Endothelial cell of umbilical vein (primary cell): ENCODE results near the gene AKT1.
"Not testable (repeated sequence)": the region's sequence is repeated elsewhere in the genome, so short reads cannot be mapped to it uniquely, and the experiment has no call there.

Source experiments
- EZH2 ChIP-seq: IDR thresholded peaks from 2 replicates; pipeline ENCODE4 v1.6.1; 2012; ENCODE audit warnings: borderline replicate concordance, low read depth, mild to moderate bottlenecking, moderate library complexity, low read length, inconsistent platforms; ENCODE audit not compliant: severe bottlenecking
- POLR2A ChIP-seq: IDR thresholded peaks from 2 replicates; pipeline ENCODE4 v1.6.1; 2012; ENCODE audit warnings: low read depth, mild to moderate bottlenecking, control low read depth, low read length
- POLR2AphosphoS5 ChIP-seq: IDR thresholded peaks from 2 replicates; pipeline ENCODE4 v1.6.1; 2012; ENCODE audit warnings: low read depth, mild to moderate bottlenecking, control low read depth, low read length, moderate library complexity; ENCODE audit not compliant: insufficient read depth
- TF ChIP-seq, protein P1 (sequence below), 2 donors: IDR thresholded peaks; 1 replicate in 1 of 2; 2 replicates in 1 of 2; pipeline ENCODE4 v1.5.1; 2011; ENCODE audit warnings: low read length in 2 of 2, mild to moderate bottlenecking in 2 of 2, moderate library complexity in 2 of 2, control low read depth in 1 of 2, inconsistent platforms in 1 of 2, low read depth in 1 of 2; ENCODE audit not compliant: insufficient read depth in 1 of 2; ENCODE audit errors: extremely low read depth in 1 of 2
- TF ChIP-seq, protein P2 (sequence below): IDR thresholded peaks from 2 replicates; pipeline ENCODE4 v1.6.1; 2011; ENCODE audit not compliant: insufficient read depth, insufficient read length

DNA sequence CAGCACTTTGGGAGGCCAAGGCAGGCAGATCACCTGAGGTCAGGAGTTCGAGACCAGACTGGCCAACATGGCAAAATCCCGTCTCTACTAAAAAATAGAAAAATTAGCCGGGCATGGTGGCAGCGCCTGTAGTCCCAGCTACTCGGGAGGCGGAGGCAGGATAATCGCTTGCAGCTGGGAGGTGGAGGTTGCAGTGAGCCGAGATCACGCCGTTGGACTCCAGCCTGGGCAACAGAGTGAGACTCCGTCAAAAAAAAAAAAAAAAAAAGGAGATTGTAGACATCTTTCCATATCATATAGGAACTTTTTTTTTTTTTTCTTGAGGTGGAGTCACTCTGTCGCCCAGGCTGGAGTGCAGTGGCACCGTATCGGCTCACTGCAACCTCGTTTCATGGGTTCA, 19.2 kb upstream of the AKT1 start:
- TF ChIP-seq POLR2A, EZH2, POLR2AphosphoS5: not testable (repeated sequence)
- TF ChIP-seq, protein P1, sequence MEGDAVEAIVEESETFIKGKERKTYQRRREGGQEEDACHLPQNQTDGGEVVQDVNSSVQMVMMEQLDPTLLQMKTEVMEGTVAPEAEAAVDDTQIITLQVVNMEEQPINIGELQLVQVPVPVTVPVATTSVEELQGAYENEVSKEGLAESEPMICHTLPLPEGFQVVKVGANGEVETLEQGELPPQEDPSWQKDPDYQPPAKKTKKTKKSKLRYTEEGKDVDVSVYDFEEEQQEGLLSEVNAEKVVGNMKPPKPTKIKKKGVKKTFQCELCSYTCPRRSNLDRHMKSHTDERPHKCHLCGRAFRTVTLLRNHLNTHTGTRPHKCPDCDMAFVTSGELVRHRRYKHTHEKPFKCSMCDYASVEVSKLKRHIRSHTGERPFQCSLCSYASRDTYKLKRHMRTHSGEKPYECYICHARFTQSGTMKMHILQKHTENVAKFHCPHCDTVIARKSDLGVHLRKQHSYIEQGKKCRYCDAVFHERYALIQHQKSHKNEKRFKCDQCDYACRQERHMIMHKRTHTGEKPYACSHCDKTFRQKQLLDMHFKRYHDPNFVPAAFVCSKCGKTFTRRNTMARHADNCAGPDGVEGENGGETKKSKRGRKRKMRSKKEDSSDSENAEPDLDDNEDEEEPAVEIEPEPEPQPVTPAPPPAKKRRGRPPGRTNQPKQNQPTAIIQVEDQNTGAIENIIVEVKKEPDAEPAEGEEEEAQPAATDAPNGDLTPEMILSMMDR (IDR thresholded peaks at IDR 0.05; ENCODE audit: extremely low read depth in 1 of 2, insufficient read depth in 1 of 2, low read depth in 1 of 2, low read length in 2 of 2), result not testable (repeated sequence)
- TF ChIP-seq, protein P2, sequence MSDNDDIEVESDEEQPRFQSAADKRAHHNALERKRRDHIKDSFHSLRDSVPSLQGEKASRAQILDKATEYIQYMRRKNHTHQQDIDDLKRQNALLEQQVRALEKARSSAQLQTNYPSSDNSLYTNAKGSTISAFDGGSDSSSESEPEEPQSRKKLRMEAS, result not testable (repeated sequence)
